A549 (cell line): ENCODE data around the gene MON1A. TPM values are rescaled to one million over a fixed set of nuclear protein-coding genes. Genes with fewer than 3 reads are reported as not detected.

Experiments used
- ATAC-seq, 2 experiments: fragments of 200-7000 bp in 1 of 2; fragments of >200 bp in 1 of 2; cut with Nextera tagmentation in 1 of 2; cut with Tn5 transposase in 1 of 2; 3 replicates each; pipeline versions ENCODE4 v1.8.0 to v1.9.1; 2018 to 2020; ENCODE audit warnings: mild to moderate bottlenecking in 1 of 2, moderate library complexity in 1 of 2
- CTCF ChIA-PET: fragments of 300-600 bp; sonication (Branson Sonifier 250); formaldehyde crosslinking; extraction: SDS; loops from one replicate; lab custom pipeline; 2021; ENCODE audit warnings: antibody characterized with exemption, inconsistent platforms; lab: Yijun Ruan, JAX
- POLR2A ChIA-PET: fragments of 350-600 bp; formaldehyde crosslinking; extraction: SDS; loops from one replicate; lab custom pipeline; 2021; ENCODE audit warnings: antibody characterized with exemption, inconsistent platforms; lab: Yijun Ruan, JAX
- DNase-seq, 2 experiments: peaks; one replicate each; pipeline versions ENCODE4 v3.0.0 to v3.0.0-alpha.2; 2011 to 2016; ENCODE audit warnings: low read depth in 1 of 2, low spot score in 1 of 2
- FAIRE-seq: peaks from 2 replicates; lab custom pipeline; 2011; peaks lifted over from hg19 to GRCh38; lab: Jason Lieb, UNC
- H3K27ac ChIP-seq, 2 experiments: fragments of >200 bp; sonication (Bioruptor Twin); formaldehyde crosslinking; 3 replicates each; pipeline ENCODE4 v1.5.1; 2016 to 2017
- H3K4me1 ChIP-seq: fragments of >200 bp; sonication (Bioruptor Twin); formaldehyde crosslinking; 3 replicates; pipeline ENCODE4 v1.6.1; 2016
- H3K4me2 ChIP-seq: fragments of >200 bp; sonication (Bioruptor Twin); formaldehyde crosslinking; 3 replicates; pipeline ENCODE4 v1.6.1; 2016
- H3K4me3 ChIP-seq: fragments of >200 bp; sonication (Bioruptor Twin); formaldehyde crosslinking; 3 replicates; pipeline ENCODE4 v1.5.1; 2016
- H3K9me3 ChIP-seq: fragments of >200 bp; sonication (Bioruptor Twin); formaldehyde crosslinking; 3 replicates; pipeline ENCODE4 v1.6.1; 2016
- FOXS1 ChIP-seq: fragments of 250-450 bp; sonication (Bioruptor Pico); IDR thresholded peaks from 2 replicates; pipeline ENCODE4 v1.5.0; 2020; ENCODE audit warnings: mild to moderate bottlenecking, moderate library complexity
- HDAC2 ChIP-seq: fragments of 200-600 bp; sonication (generic); IDR thresholded peaks from 2 replicates; pipeline ENCODE4 v1.6.1; 2016
- JUN ChIP-seq, 2 experiments: fragments of >200 bp; sonication (Bioruptor Twin); formaldehyde crosslinking; IDR thresholded peaks; 2 replicates in 1 of 2; 3 replicates in 1 of 2; pipeline ENCODE4 v1.6.1; 2016 to 2017
- KDM5A ChIP-seq: fragments of 200-600 bp; sonication (generic); IDR thresholded peaks from 2 replicates; pipeline ENCODE4 v1.6.1; 2016; ENCODE audit warnings: antibody characterized with exemption, mild to moderate bottlenecking
- MAFK ChIP-seq: fragments of 450-650 bp; IDR thresholded peaks from 2 replicates; pipeline ENCODE4 v1.6.1; 2014; ENCODE audit not compliant: partially characterized antibody
- MYC ChIP-seq: IDR thresholded peaks from 2 replicates; pipeline ENCODE4 v1.6.1; 2012; ENCODE audit warnings: mild to moderate bottlenecking, inconsistent platforms, low read length, improper control_type of control experiment, borderline replicate concordance
- NPAS2 ChIP-seq: fragments of 250-450 bp; sonication (Bioruptor Pico); IDR thresholded peaks from 2 replicates; pipeline ENCODE4 v1.8.0; 2022; ENCODE audit warnings: mild to moderate bottlenecking, moderate library complexity, borderline replicate concordance
- PHF8 ChIP-seq: fragments of 200-600 bp; sonication (generic); IDR thresholded peaks from 2 replicates; pipeline ENCODE4 v1.6.1; 2016; ENCODE audit warnings: low read depth, mild to moderate bottlenecking, antibody characterized with exemption, moderate library complexity, borderline replicate concordance
- POLR2A ChIP-seq: IDR thresholded peaks from 2 replicates; pipeline ENCODE4 v1.6.1; 2012; ENCODE audit warnings: mild to moderate bottlenecking, low read length
- POLR2AphosphoS2 ChIP-seq: conservative IDR thresholded peaks from 2 replicates; pipeline ENCODE4 v1.6.1; 2012; ENCODE audit warnings: low read length, improper control_type of control experiment, inconsistent platforms
- RAD21 ChIP-seq, 2 experiments: fragments of >200 bp in 1 of 2; sonication (Bioruptor Twin) in 1 of 2; formaldehyde crosslinking in 1 of 2; IDR thresholded peaks in 1 of 2; conservative IDR thresholded peaks in 1 of 2; 2 replicates in 1 of 2; 3 replicates in 1 of 2; pipeline ENCODE4 v1.6.1; 2012 to 2018; ENCODE audit warnings: inconsistent platforms in 1 of 2
- RCOR1 ChIP-seq: fragments of 150-350 bp; IDR thresholded peaks from 2 replicates; pipeline ENCODE4 v1.6.1; 2014; ENCODE audit warnings: antibody characterized with exemption, low read length, low read depth
- TP53 ChIP-seq: fragments of 250-450 bp; sonication (Bioruptor Pico); IDR thresholded peaks from 2 replicates; pipeline ENCODE4 v1.5.0; 2021; ENCODE audit warnings: mild to moderate bottlenecking, moderate library complexity
- ZNF302 ChIP-seq: fragments of 250-450 bp; sonication (Bioruptor Pico); IDR thresholded peaks from 2 replicates; pipeline ENCODE4 v1.9.0; 2021; ENCODE audit warnings: inconsistent platforms, mild to moderate bottlenecking, moderate library complexity
- ZSCAN20 ChIP-seq: fragments of 250-450 bp; sonication (Bioruptor Pico); IDR thresholded peaks from 2 replicates; pipeline ENCODE4 v1.8.0; 2022; ENCODE audit warnings: mild to moderate bottlenecking, moderate library complexity
- WGBS: methylation state at CpG from one replicate; pipeline ENCODE4 v1.1.6; 2017; ENCODE audit errors: missing lambda C conversion rate; 5-methylcytosine and 5-hydroxymethylcytosine counted together
- polyA plus RNA-seq, 4 experiments: library from polyadenylated mRNA; depleted of rRNA in 3 of 4; stranded (reverse); fragments of >200 nt; fragmentation: RNase III in 1 of 4; extraction: RNeasy Plus Mini Kit Qiagen cat#74134 plus additional on column Dnase treatment in 1 of 4; gene quantifications; 2 replicates in 3 of 4; 3 replicates in 1 of 4; pipeline ENCODE4 v1.2.3, GENCODE V29; 2011 to 2017
- TF ChIP-seq, protein P1 (sequence below): fragments of 450-650 bp; IDR thresholded peaks from 2 replicates; pipeline ENCODE4 v1.6.1; 2014; ENCODE audit warnings: antibody characterized with exemption
- TF ChIP-seq, protein P2 (sequence below): fragments of 200-600 bp; sonication (generic); IDR thresholded peaks from 2 replicates; pipeline ENCODE4 v1.6.1; 2016; ENCODE audit warnings: antibody characterized with exemption, mild to moderate bottlenecking, moderate library complexity
- TF ChIP-seq, protein P3 (sequence below): IDR thresholded peaks from 2 replicates; pipeline ENCODE4 v1.6.1; 2012
- TF ChIP-seq, protein P4 (sequence below): fragments of >200 bp; sonication (Bioruptor Twin); formaldehyde crosslinking; IDR thresholded peaks from 3 replicates; pipeline ENCODE4 v1.6.1; 2016

Gene MON1A
- polyA plus RNA-seq, 2 of the 4 experiments (the other 2 are of a cell fraction) = 4.2 to 5.1 TPM

DNA sequence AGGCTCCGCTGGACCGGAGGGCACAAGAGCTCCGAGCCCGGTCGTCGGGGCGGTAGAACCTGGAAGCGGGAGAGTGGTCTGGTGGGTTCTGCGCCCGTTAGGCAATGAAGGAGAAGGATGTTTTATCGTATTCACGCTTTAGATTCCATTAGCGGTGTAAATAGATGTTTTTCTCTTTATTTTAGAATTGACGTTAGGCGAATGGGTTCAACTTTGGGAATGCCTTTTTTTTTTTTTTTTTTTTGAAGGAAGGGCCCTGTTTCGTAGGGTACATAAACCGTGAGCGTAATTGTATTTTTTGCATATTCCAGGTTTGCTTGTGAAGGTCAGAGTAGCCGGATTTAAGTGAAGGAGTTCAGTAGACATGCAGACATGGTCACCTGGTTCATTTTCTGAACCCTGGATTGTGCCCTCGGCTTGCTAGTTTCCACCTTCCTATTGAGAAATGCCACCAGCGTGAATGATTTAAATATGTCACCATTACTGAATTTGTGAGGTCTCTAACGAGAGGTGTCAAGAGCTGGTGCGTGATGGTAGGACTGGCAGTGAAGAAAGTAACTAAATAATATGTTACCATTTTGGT lies 11.1 kb upstream of the MON1A start:
- ChIA-PET POLR2A (interaction anchor here (0.6 to 2.9 kb wide), 5 partner anchors 11 to 138 kb away, joined by 3 to 23 read pairs (median 3); partner anchors contain the start of genes INKA1 and MON1A), CTCF (interaction anchor here (0.6 to 1.0 kb wide), 2 partner anchors 9 to 29 kb away, joined by 3 read pairs; no protein-coding TSS in a partner anchor)
- TF ChIP-seq FOXS1 (CRISPR knock-in tag) = no peak
- no peak for TF ChIP-seq MAFK
- TF ChIP-seq RCOR1 = no peak
- TF ChIP-seq, protein P1, sequence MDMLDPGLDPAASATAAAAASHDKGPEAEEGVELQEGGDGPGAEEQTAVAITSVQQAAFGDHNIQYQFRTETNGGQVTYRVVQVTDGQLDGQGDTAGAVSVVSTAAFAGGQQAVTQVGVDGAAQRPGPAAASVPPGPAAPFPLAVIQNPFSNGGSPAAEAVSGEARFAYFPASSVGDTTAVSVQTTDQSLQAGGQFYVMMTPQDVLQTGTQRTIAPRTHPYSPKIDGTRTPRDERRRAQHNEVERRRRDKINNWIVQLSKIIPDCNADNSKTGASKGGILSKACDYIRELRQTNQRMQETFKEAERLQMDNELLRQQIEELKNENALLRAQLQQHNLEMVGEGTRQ = no peak
- TF ChIP-seq ZNF302 (CRISPR knock-in tag) = no peak
- TF ChIP-seq, protein P2, sequence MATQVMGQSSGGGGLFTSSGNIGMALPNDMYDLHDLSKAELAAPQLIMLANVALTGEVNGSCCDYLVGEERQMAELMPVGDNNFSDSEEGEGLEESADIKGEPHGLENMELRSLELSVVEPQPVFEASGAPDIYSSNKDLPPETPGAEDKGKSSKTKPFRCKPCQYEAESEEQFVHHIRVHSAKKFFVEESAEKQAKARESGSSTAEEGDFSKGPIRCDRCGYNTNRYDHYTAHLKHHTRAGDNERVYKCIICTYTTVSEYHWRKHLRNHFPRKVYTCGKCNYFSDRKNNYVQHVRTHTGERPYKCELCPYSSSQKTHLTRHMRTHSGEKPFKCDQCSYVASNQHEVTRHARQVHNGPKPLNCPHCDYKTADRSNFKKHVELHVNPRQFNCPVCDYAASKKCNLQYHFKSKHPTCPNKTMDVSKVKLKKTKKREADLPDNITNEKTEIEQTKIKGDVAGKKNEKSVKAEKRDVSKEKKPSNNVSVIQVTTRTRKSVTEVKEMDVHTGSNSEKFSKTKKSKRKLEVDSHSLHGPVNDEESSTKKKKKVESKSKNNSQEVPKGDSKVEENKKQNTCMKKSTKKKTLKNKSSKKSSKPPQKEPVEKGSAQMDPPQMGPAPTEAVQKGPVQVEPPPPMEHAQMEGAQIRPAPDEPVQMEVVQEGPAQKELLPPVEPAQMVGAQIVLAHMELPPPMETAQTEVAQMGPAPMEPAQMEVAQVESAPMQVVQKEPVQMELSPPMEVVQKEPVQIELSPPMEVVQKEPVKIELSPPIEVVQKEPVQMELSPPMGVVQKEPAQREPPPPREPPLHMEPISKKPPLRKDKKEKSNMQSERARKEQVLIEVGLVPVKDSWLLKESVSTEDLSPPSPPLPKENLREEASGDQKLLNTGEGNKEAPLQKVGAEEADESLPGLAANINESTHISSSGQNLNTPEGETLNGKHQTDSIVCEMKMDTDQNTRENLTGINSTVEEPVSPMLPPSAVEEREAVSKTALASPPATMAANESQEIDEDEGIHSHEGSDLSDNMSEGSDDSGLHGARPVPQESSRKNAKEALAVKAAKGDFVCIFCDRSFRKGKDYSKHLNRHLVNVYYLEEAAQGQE = no peak
- no peak for TF ChIP-seq RAD21 (conservative IDR thresholded peaks at IDR 0.05 in 1 of 2, IDR thresholded peaks at IDR 0.05 in 1 of 2)
- no peak for TF ChIP-seq ZSCAN20 (CRISPR knock-in tag)
- no peak for TF ChIP-seq NPAS2 (CRISPR knock-in tag)
- TF ChIP-seq KDM5A = no peak
- Histone ChIP-seq H3K4me1 (0 out of 3 replicates have a peak, but pooled peaks cover 3% of the 10 kb centered on the region), H3K4me2 (peak overlapping the region; percentile 75), H3K27ac (peak overlapping the region; percentile 93 to 94), H3K4me3 (peak overlapping the region; percentile 79), H3K9me3 (no peaks in the 10 kb centered on the region)
- WGBS = 9% methylated on average over 22 of the region's 23 CpGs
- ATAC-seq = no peak
- FAIRE-seq = no peak
- no peak for DNase-seq

DNA sequence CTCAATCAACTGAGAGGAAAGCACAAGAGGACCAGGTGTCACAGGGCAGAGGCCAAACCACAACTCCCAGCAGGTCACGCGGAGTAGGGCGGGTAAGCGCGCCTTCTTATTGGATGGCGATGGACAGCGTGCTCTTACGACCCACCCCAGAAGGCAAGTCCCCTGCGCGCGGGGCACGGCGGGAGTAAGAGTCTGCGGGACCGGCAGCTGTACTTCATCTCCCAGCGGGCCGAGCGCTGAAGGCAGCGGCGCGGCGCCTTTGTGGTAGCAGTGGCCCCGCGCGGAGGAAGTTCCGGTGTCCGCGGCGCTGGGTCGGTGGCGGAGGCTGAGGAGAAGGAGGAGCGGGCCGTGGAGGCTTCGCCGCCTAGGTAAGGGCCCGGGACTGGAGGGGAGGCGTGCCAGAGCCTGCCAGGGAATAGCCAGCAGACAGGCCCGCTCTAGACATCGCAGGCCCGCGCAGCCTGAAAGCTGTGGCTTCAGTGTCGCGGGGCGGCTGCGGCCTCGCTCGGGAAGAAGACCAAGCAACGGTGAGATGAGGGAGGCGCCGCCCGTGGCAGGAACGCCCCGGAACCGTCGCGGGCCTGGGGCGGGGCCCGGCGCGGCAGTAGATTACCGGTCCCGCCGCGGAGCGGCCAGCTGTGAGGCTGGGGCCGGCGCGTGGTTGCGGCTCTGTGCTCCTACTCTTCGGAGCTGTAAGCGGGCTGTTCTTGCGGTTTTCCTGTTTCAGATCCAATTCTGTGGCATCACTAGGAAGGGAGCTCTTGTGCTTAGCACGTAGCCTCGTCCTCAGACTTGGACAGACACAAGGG lies 10.5 kb upstream of the MON1A start, which contains the start of gene RBM6:
TSS of gene RBM6 (plus strand) at position 293 of the 809 bp plus-strand sequence. CDS start 22,492 bp downstream, outside the sequence.
- peak; percentile 99 for ATAC-seq
- WGBS = 3% methylated on average over 6 of the region's 74 CpGs
- H3K9me3 ChIP-seq = no peaks in the 10 kb centered on the region
- ChIA-PET CTCF (interaction anchor here (0.7 to 1.1 kb wide), 3 partner anchors 9 to 10 kb away, joined by 3 to 5 read pairs (median 3); partner anchors contain the start of gene MON1A), POLR2A (interaction anchor here (0.6 to 2.9 kb wide), 6 partner anchors 9 to 137 kb away, joined by 3 to 23 read pairs (median 3); partner anchors contain the start of genes INKA1 and MON1A)
- H3K4me1 ChIP-seq = 0 out of 3 replicates have a peak, but pooled peaks cover 3% of the 10 kb centered on the region
- H3K4me3 ChIP-seq = peak within 1 kb of the TSS; percentile 79
- DNase-seq = peak; percentile 95 to 98
- peak within 1 kb of the TSS; percentile 75 for H3K4me2 ChIP-seq
- peak within 1 kb of the TSS; percentile 93 to 94 for H3K27ac ChIP-seq
- no peak for TF ChIP-seq POLR2AphosphoS2
- 0 out of 2 replicates have a peak, but pooled peaks have one; percentile 42 for TF ChIP-seq MYC
- no peak for TF ChIP-seq HDAC2
- peak; percentile 95 for TF ChIP-seq PHF8
- TF ChIP-seq, protein P3, sequence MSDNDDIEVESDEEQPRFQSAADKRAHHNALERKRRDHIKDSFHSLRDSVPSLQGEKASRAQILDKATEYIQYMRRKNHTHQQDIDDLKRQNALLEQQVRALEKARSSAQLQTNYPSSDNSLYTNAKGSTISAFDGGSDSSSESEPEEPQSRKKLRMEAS = peak; percentile 57; the same call in 1 of the 2 replicates
- peak; percentile 60 to 91; a peak in 3 of 5 replicates for TF ChIP-seq JUN (IDR thresholded peaks at IDR 0.05)
- TF ChIP-seq, protein P1 = peak; percentile 87
- TF ChIP-seq POLR2A = peak; percentile 52
- no peak for TF ChIP-seq TP53
- TF ChIP-seq, protein P4, sequence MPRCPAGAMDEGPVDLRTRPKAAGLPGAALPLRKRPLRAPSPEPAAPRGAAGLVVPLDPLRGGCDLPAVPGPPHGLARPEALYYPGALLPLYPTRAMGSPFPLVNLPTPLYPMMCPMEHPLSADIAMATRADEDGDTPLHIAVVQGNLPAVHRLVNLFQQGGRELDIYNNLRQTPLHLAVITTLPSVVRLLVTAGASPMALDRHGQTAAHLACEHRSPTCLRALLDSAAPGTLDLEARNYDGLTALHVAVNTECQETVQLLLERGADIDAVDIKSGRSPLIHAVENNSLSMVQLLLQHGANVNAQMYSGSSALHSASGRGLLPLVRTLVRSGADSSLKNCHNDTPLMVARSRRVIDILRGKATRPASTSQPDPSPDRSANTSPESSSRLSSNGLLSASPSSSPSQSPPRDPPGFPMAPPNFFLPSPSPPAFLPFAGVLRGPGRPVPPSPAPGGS = peak; percentile 61; the same call in 2 of the 3 replicates
- no peak for FAIRE-seq
